K562 (cell line): Measurements from ENCODE around the gene GABRP. TPM values are rescaled to one million over a fixed set of nuclear protein-coding genes. Genes with fewer than 3 reads are reported as not detected.

Experiments used
- CBX1 ChIP-seq: sonication (generic); IDR thresholded peaks from 2 replicates; pipeline ENCODE4 v1.6.1; 2016; ENCODE audit warnings: antibody characterized with exemption, low read depth, mild to moderate bottlenecking
- CUX1 ChIP-seq: fragments of 200-800 bp; sonication (Bioruptor generic); IDR thresholded peaks from 2 replicates; pipeline ENCODE4 v1.6.1; 2016; ENCODE audit warnings: missing genetic modification characterization, missing compliant biosample characterization
- EHMT2 ChIP-seq: fragments of 450-650 bp; IDR thresholded peaks from 2 replicates; pipeline ENCODE4 v1.6.1; 2018; ENCODE audit warnings: antibody characterized with exemption
- KDM1A ChIP-seq, 2 experiments: fragments of 450-650 bp; IDR thresholded peaks; 2 replicates each; pipeline ENCODE4 v1.6.1; 2016; ENCODE audit warnings: mild to moderate bottlenecking in 2 of 2
- KDM5B ChIP-seq: fragments of 200-600 bp; sonication (generic); IDR thresholded peaks from 2 replicates; pipeline ENCODE4 v1.6.1; 2012; ENCODE audit warnings: low read depth, mild to moderate bottlenecking, moderate library complexity, low read length, control low read depth, inconsistent platforms; ENCODE audit not compliant: insufficient replicate concordance
- MTA3 ChIP-seq: fragments of 450-650 bp; formaldehyde crosslinking; IDR thresholded peaks from 2 replicates; pipeline ENCODE4 v1.6.1; 2017; ENCODE audit warnings: mild to moderate bottlenecking, borderline replicate concordance
- NRF1 ChIP-seq, 2 experiments: fragments of 450-650 bp; IDR thresholded peaks in 1 of 2; conservative IDR thresholded peaks in 1 of 2; 2 replicates each; pipeline ENCODE4 v1.6.1; 2014; ENCODE audit warnings: mild to moderate bottlenecking in 2 of 2
- SETDB1 ChIP-seq: IDR thresholded peaks from one replicate; pipeline ENCODE4 v1.6.1; 2012; ENCODE audit warnings: low read length, control low read depth, inconsistent platforms
- SMAD4 ChIP-seq: fragments of 250-450 bp; sonication (Bioruptor Pico); conservative IDR thresholded peaks from 2 replicates; pipeline ENCODE4 v1.8.0; 2021; ENCODE audit warnings: inconsistent platforms, mild to moderate bottlenecking, moderate library complexity
- WHSC1 ChIP-seq: IDR thresholded peaks from one replicate; pipeline ENCODE4 v1.6.1; 2012; ENCODE audit warnings: low read length, control low read depth, inconsistent platforms
- ZKSCAN8 ChIP-seq: fragments of 200-800 bp; sonication (Bioruptor generic); IDR thresholded peaks from 2 replicates; pipeline ENCODE4 v1.6.1; 2016; ENCODE audit warnings: missing genetic modification characterization, missing compliant biosample characterization
- polyA plus RNA-seq, 8 experiments: library from polyadenylated mRNA; depleted of rRNA in 4 of 8; stranded (reverse) in 5 of 8; unstranded in 3 of 8; fragments of >200 nt; fragmentation: Nextera tagmentation in 2 of 8; fragmentation: Illumina TruSeq in 1 of 8; extraction: Ambion mirVana in 2 of 8; extraction: Trizol in 1 of 8; gene quantifications; 2 replicates each; pipeline versions ENCODE4 v1.2.1 to v1.2.3, GENCODE V29; 2011 to 2014; ENCODE audit warnings: inconsistent platforms in 1 of 8, missing spikeins in 1 of 8
- total RNA-seq, 7 experiments: library from RNA; depleted of rRNA in 6 of 7; stranded (reverse); fragments of >200 nt in 6 of 7; fragmentation: Illumina TruSeq in 2 of 7; extraction: Trizol in 2 of 7; gene quantifications; 2 replicates each; pipeline versions ENCODE4 v1.2.1 to v1.2.3, GENCODE V29; 2011 to 2021; ENCODE audit warnings: low replicate concordance in 1 of 7
- TF ChIP-seq, protein P1 (sequence below): fragments of 250-450 bp; sonication (Bioruptor Pico); IDR thresholded peaks from 2 replicates; pipeline ENCODE4 v1.5.0; 2020; ENCODE audit warnings: mild to moderate bottlenecking
- TF ChIP-seq, protein P2 (sequence below): sonication (generic); formaldehyde crosslinking; IDR thresholded peaks from 2 replicates; pipeline ENCODE4 v1.8.1; 2022; ENCODE audit warnings: missing genetic modification reagents
- TF ChIP-seq, protein P3 (sequence below): fragments of 250-450 bp; sonication (Bioruptor Pico); IDR thresholded peaks from 2 replicates; pipeline ENCODE4 v1.8.0; 2022; ENCODE audit warnings: inconsistent platforms

The GABRP gene
- total and polyA plus RNA-seq, 9 of the 15 experiments (the other 6 are each of a cell fraction or from before 2014, with no cell fraction given): not detected

- TF ChIP-seq CUX1 (CRISPR knock-in tag) (no peak), NRF1 (conservative IDR thresholded peaks at IDR 0.05 in 1 of 2, IDR thresholded peaks at IDR 0.05 in 1 of 2) (no peak), SETDB1 (no peak), ZKSCAN8 (CRISPR knock-in tag) (no peak), KDM1A (IDR thresholded peaks at IDR 0.05) (no peak), SMAD4 (no peak), EHMT2 (no peak), MTA3 (no peak), KDM5B (no peak), CBX1 (no peak), WHSC1 (no peak)
- TF ChIP-seq, protein P1, sequence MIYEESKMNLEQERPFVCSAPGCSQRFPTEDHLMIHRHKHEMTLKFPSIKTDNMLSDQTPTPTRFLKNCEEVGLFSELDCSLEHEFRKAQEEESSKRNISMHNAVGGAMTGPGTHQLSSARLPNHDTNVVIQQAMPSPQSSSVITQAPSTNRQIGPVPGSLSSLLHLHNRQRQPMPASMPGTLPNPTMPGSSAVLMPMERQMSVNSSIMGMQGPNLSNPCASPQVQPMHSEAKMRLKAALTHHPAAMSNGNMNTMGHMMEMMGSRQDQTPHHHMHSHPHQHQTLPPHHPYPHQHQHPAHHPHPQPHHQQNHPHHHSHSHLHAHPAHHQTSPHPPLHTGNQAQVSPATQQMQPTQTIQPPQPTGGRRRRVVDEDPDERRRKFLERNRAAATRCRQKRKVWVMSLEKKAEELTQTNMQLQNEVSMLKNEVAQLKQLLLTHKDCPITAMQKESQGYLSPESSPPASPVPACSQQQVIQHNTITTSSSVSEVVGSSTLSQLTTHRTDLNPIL: no peak
- TF ChIP-seq, protein P2, sequence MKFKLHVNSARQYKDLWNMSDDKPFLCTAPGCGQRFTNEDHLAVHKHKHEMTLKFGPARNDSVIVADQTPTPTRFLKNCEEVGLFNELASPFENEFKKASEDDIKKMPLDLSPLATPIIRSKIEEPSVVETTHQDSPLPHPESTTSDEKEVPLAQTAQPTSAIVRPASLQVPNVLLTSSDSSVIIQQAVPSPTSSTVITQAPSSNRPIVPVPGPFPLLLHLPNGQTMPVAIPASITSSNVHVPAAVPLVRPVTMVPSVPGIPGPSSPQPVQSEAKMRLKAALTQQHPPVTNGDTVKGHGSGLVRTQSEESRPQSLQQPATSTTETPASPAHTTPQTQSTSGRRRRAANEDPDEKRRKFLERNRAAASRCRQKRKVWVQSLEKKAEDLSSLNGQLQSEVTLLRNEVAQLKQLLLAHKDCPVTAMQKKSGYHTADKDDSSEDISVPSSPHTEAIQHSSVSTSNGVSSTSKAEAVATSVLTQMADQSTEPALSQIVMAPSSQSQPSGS (CRISPR knock-in tag): no peak
- TF ChIP-seq, protein P3, sequence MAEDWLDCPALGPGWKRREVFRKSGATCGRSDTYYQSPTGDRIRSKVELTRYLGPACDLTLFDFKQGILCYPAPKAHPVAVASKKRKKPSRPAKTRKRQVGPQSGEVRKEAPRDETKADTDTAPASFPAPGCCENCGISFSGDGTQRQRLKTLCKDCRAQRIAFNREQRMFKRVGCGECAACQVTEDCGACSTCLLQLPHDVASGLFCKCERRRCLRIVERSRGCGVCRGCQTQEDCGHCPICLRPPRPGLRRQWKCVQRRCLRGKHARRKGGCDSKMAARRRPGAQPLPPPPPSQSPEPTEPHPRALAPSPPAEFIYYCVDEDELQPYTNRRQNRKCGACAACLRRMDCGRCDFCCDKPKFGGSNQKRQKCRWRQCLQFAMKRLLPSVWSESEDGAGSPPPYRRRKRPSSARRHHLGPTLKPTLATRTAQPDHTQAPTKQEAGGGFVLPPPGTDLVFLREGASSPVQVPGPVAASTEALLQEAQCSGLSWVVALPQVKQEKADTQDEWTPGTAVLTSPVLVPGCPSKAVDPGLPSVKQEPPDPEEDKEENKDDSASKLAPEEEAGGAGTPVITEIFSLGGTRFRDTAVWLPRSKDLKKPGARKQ: no peak
These were observed 1.6 kb upstream of the GABRP start (continued) for GRCh38 chr5:170781946-170782345.
